Measurements from ENCODE around the gene SYMPK.

SYMPK gene

DNA sequence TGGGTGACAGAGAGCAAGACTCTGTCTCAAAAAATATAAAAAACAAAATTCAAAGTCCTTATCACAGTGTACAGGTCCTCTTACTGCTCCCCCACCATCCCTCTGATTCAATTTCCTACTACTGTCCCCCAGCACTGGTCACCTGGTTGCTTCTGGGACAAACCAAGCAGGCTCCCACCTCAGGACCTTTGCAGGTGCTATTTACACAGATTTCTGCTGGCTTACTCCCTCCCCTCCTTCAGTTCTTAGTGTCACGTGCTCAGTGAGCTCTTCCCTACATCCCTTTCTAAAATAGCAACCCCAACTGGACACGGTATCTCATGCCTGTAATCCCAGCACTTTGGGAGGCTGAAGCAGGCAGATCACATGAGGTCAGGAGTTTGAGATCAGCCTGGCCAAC, 17.0 kb upstream of the SYMPK start:
- TF ChIP-seq CTCF (IDR thresholded peaks at IDR 0.05; ENCODE audit: borderline replicate concordance, insufficient read depth, low read depth, low read length) = no peak
- no peak overlapping the region for H3K4me3 ChIP-seq (ENCODE audit: low read depth, low read length)

DNA sequence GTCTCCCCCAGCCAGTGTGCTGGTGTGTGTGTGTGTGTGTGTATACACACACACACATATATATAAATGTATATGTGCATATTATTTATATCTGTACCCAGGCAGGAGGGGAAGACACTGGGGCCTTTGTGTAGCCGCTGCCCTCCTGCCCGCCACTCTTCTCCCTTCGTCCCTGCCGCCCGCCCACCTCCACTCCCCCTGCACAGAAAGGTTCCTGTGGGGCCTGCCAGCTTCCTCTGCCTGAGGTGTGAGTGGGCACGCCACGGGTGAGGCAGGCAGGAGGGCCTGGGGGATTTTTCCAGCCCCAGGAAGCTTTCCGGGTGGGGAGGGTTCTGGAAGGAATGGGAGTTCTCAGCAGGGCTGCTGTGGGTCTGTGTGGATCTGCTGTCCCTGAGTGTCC, 16.1 kb upstream of the SYMPK start:
- no peak for TF ChIP-seq CTCF (IDR thresholded peaks at IDR 0.05; ENCODE audit: borderline replicate concordance, insufficient read depth, low read depth, low read length)
- H3K4me3 ChIP-seq (ENCODE audit: low read depth, low read length) = no peak overlapping the region

DNA sequence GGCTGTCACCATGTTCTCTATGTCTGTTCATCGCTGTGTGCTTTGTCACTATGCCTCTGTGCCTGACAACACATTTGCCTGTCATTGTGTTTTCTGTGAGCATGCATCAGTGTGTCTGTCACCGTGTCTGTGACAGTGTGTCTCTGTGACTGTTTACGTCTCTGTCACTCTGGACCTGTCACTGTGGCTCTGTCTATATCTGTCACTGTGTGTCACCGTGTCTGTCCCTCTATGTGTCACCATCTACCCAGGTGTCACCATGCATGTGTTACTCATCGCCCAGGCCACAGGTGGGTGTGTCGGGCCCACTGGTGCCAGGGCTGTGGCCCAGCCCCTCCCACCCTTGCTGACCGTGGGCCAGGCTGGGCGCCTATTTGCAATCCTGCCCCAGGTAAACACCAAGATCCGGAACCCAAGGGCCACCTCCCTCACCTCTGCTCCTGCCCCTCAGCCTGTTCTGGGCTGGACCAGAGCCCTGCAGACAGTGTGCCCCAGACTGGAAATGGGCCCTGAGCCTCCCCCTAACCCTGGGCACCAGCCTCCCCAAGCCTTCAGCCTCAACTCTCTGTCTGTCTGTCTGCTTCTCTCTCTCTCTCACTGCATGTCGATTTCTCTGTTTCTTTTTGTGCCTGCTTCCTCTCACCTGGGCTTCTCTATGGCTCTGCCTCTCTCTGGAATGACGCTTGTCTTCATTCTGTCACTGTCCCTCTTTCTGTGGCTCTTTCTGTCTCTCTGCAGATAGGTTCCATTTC, 15.3 kb upstream of the SYMPK start:
- TF ChIP-seq CTCF (IDR thresholded peaks at IDR 0.05; ENCODE audit: borderline replicate concordance, insufficient read depth, low read depth, low read length) = no peak
- no peak overlapping the region for H3K4me3 ChIP-seq (ENCODE audit: low read depth, low read length)

DNA sequence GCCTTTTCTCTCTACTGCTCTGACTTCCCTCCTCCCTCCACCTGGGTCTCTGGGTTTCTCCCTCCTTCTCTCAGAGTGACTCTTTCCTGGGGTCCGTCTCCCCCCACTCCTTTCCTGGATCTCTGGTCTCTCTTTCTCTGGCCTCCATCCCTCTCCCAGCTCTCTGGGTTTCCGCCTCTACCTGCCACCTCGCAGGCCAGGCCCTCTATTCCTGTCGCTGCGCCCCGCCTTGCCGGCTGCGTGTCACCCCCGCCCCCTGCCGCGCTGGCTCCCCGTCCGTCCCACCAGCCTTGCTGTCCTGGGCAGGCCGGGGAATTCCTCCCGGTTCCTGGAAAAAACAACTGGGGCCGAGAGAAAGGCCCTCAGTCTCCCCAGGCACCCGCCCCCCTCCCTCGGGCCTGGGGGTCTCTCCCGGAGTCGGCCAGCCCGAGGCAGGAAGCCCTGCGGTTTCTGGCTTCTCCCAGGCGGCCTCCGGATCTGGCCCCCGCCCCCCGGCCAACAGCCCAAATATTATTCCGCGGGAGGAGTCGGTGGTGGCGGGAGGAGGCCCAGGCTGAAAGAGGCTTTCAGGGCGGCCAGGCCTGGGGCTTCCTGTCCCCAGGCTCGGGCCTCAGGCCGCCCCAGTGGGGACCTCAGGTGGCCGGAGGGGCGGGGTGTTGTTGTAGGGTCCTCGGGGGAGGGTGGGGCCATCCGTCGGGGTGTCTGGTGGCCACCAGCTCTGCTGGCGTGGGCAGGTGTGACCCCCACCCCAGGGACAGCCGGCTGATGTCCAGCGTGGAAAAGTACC, 13.7 kb upstream of the SYMPK start:
- no peak overlapping the region for H3K4me3 ChIP-seq (ENCODE audit: low read depth, low read length)
- no peak for TF ChIP-seq CTCF (IDR thresholded peaks at IDR 0.05; ENCODE audit: borderline replicate concordance, insufficient read depth, low read depth, low read length)

- TF ChIP-seq CTCF (IDR thresholded peaks at IDR 0.05; ENCODE audit: borderline replicate concordance, insufficient read depth, low read depth, low read length) = no peak
- no peak overlapping the region for H3K4me3 ChIP-seq (ENCODE audit: low read depth, low read length)
Measured at GRCh38 chr19:45876161-45876410, 13.1 kb upstream of the SYMPK start.

DNA sequence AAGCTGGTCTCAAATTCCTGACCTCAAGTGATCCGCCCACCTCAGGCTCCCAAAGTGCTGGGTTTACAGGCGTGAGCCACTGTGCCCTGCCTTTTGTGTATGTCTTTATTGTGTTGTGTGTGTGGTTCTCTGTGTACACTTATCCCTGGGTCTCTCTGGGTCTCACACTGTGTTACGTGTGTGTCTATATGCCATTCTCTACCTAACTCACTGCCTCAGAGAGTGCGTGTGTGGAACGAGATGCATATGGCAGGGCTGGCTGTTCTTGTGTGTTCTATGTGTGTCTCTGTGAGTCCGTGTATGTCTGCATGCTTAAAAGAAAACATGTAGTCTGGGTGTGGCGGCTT, 11.6 kb upstream of the SYMPK start:
- TF ChIP-seq CTCF (IDR thresholded peaks at IDR 0.05; ENCODE audit: borderline replicate concordance, insufficient read depth, low read depth, low read length) = no peak
- no peak overlapping the region for H3K4me3 ChIP-seq (ENCODE audit: low read depth, low read length)

DNA sequence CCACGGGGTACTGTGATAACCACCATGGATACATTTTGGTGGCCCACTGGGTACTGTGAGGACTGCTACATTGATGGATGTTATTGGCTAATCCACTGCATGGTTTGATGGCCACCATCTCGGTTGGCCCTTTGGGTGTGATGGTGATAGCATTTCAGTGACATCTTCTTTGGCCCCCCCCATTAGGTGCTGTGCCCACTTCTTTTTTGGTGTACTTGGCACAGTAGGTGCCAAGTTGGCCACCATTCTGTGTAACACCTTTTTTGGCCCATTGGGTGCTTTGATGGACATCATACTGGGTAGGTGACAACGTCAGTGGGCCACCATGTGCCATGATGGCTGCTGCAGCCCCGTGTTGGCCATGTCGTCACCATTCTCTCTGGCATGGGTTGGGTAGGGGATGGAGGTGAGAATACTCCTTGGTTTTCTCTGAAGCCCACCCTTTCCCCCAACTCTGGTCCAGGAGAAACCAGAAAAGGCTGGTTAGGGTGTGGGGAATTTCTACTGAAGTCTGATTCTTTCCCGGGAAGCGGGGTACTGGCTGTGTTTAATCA, 10.3 kb upstream of the SYMPK start:
- TF ChIP-seq CTCF (IDR thresholded peaks at IDR 0.05; ENCODE audit: borderline replicate concordance, insufficient read depth, low read depth, low read length) = no peak
- H3K4me3 ChIP-seq (ENCODE audit: low read depth, low read length) = no peak overlapping the region
